Neuron (in vitro differentiated cells): ENCODE results near the gene DOCK2.

Source experiments
- H2AFZ ChIP-seq: one replicate; pipeline ENCODE4 v1.6.1; 2013; ENCODE audit warnings: low read depth, mild to moderate bottlenecking, inconsistent platforms, low read length, moderate library complexity
- H3K27me3 ChIP-seq: one replicate; pipeline ENCODE4 v1.6.1; 2013; ENCODE audit warnings: low read length; ENCODE audit not compliant: insufficient read depth
- H3K36me3 ChIP-seq: one replicate; pipeline ENCODE4 v1.6.1; 2013; ENCODE audit warnings: low read length; ENCODE audit not compliant: insufficient read depth
- H3K4me1 ChIP-seq: one replicate; pipeline ENCODE4 v1.6.1; 2013; ENCODE audit warnings: low read length; ENCODE audit not compliant: insufficient read depth
- H3K4me3 ChIP-seq: 2 replicates; pipeline ENCODE4 v1.5.1; 2013; ENCODE audit warnings: mild to moderate bottlenecking, low read length, moderate library complexity
- H3K9me3 ChIP-seq: one replicate; pipeline ENCODE4 v1.6.1; 2013; ENCODE audit warnings: low read length

The DOCK2 gene

DNA sequence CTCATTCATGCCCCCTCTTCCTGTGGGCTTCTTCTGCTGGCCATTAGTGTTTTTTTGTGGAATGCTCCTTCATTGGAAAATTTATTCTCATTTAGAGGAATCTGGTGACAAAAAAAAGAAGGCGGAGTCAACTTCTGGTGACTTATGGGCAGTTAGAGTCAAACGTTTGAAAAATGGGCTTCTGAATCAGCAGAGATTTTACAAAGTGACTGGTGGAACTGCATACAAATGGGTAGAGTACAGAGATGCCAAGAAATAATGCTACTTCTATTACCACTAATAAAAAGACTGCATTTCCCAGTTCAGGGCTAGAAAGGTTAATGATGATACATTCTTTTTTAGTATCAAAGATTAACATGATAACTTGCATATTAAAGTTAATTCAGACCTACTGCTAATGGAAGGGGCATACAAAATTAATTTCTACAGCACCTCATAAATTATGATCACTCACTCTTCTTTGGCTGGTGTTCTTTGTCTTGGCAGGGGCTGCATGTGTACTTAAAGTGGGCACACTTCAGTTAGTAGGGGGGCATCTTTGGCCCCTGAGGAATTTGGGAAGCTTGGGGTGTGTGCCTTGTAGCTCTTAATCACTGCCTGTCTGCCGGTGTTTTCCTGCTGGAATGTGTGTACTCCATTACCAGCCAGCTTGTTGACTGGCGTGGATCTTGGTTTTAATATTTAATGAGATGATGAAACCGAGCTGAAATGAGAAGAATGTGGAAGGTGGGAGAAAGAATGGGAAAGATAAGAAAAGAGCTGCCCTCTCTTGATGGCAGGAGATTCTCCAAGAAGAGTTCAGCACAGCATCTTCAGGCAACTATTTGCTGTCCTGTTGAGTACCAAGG lies 148.9 kb downstream of the DOCK2 start:
- Histone ChIP-seq H3K9me3 (no peaks in the 10 kb centered on the region), H3K4me3 (no peak overlapping the region), H3K4me1 (peaks cover 6% of the 10 kb centered on the region), H3K27me3 (no peaks in the 10 kb centered on the region), H3K36me3 (no peaks in the 10 kb centered on the region), H2AFZ (no peak overlapping the region)

DNA sequence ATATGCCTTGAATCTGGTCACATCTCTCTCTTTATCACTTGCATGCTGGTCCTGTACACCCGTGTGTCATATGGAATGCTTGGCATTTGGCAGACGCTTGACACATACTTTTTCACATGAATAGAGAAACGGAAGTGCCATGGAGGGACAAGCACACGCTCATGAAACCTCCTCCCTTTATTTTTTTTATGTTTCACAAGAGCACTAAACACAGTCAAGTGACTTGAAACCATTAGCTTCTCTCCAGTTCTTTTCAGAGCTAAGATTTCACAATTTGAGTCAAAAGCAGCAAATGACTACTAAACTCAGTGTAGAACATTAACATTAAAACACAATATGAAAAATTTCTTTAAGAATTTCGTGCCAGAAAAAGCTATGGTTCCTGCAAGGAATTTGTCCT lies 151.1 kb downstream of the DOCK2 start:
- Histone ChIP-seq H3K36me3 (no peaks in the 10 kb centered on the region), H3K9me3 (no peaks in the 10 kb centered on the region), H3K27me3 (no peaks in the 10 kb centered on the region), H3K4me3 (no peak overlapping the region), H3K4me1 (no peaks in the 10 kb centered on the region), H2AFZ (no peak overlapping the region)

DNA sequence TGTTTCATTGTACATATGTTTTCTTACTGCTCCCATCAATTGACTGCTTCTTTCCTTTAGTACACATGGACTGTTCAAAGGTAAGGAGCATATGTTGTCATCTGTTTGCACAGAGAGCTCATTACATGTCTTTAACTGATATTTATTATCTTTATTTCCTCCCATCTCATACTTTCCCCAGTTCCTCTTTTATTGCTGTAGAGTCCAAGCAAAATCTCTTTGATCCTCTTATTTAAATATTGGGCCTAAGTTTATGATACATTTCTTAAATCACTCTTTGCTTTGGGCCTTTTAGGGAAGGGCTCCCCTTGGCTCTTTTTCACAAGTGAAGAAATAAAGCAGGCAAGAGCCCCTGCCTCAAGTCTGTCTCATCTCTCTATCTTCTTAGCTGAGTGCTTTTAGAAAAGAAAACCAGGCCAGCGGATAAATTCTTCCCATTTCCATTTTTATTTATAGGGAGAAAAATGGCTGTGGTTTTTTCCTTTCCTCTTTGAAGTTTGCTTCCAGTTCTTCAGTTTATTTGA lies 152.4 kb downstream of the DOCK2 start:
- Histone ChIP-seq H3K27me3 (no peaks in the 10 kb centered on the region), H3K4me3 (no peak overlapping the region), H3K4me1 (no peaks in the 10 kb centered on the region), H2AFZ (no peak overlapping the region), H3K9me3 (no peaks in the 10 kb centered on the region), H3K36me3 (no peaks in the 10 kb centered on the region)

GRCh38 chr5:169791251-169791650 lies 154.2 kb downstream of the DOCK2 start:
- no peaks in the 10 kb centered on the region for H3K27me3 ChIP-seq
- no peaks in the 10 kb centered on the region for H3K4me1 ChIP-seq
- no peaks in the 10 kb centered on the region for H3K36me3 ChIP-seq
- H3K4me3 ChIP-seq = no peak overlapping the region
- no peaks in the 10 kb centered on the region for H3K9me3 ChIP-seq
- no peak overlapping the region for H2AFZ ChIP-seq

DNA sequence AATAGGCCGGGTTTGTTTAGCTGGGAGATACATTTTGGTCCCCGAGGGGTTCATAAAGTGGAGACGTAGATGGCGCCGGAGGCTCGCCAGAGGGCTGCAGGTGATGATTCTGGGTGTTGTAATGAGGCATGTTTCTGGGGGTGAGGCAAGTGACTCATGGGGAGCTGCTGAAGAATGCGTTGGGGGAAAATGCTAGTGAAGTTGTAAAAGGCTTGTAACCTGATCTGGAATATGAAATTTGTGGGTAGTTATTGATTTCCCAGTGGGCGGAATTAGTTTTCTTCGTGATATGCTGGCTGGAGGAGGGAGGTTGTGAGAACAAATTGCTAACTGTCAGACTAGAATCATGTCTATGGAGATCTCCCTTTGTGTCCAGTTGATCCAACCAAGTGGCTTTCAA lies 158.3 kb downstream of the DOCK2 start:
- Histone ChIP-seq H3K4me3 (no peak overlapping the region), H3K27me3 (no peaks in the 10 kb centered on the region), H2AFZ (no peak overlapping the region), H3K9me3 (no peaks in the 10 kb centered on the region), H3K4me1 (no peaks in the 10 kb centered on the region), H3K36me3 (no peaks in the 10 kb centered on the region)

DNA sequence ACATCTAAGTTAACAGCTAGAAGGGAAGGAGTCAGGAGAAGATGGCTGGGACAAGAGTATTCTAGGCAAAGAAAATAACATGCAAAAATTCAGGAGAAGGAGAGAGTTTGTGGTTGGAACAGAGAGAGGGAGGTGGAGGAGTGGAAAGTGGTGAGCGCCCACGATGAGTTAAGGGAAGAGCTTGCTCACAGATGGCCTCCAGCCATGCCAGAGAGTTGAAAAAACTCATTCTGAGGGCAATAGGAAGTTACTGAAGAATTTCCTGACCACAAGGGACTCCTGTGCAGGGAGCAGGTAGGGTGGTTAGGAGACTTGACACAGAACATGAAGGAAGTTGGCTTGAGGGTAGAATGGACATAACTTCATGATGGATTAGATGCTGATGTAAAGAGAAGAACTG lies 159.7 kb downstream of the DOCK2 start:
- H3K4me1 ChIP-seq = no peaks in the 10 kb centered on the region
- H3K4me3 ChIP-seq = no peak overlapping the region
- no peaks in the 10 kb centered on the region for H3K9me3 ChIP-seq
- no peak overlapping the region for H2AFZ ChIP-seq
- H3K36me3 ChIP-seq = no peaks in the 10 kb centered on the region
- H3K27me3 ChIP-seq = no peaks in the 10 kb centered on the region

DNA sequence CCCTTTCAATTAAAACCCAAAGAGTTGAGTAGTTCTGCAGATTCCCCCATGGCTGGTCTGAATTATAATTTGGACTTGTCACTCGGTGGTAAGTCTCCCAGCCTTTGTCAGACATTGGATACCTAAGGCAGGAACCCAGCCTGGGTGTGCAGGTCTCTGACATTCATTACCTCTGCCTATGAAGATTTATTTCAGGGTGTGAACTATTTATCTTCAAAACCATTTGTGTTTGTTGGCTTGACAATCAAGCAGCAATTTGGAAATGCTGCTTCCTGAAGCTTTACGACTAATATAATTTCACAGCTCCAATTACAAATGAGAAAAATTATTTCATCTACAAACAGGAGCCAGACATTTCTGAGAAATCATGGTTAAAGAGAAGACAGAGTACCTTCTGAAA lies 160.5 kb downstream of the DOCK2 start:
- Histone ChIP-seq H3K27me3 (no peaks in the 10 kb centered on the region), H3K36me3 (no peaks in the 10 kb centered on the region), H3K4me3 (no peak overlapping the region), H2AFZ (no peak overlapping the region), H3K4me1 (no peaks in the 10 kb centered on the region), H3K9me3 (no peaks in the 10 kb centered on the region)

DNA sequence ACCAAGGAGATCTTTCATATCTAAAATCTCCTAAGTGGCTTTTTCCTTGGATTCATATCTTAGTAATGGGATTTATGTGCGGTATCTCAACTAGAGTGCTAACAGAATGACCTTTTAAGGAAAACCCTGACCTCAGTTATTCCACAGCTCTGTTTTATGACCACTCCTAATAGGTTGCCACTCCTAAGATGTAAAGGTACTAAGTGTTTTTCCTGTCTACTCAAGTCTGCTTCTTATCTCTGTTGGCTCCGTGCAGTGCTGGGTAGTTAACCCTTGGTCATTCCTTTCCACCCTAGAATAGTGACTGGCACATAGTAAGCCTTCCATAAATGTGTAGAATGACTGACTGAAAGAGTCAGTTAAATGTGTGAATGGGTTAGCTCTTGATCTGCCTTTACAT lies 161.4 kb downstream of the DOCK2 start:
- H3K27me3 ChIP-seq = no peaks in the 10 kb centered on the region
- no peak overlapping the region for H3K4me3 ChIP-seq
- no peaks in the 10 kb centered on the region for H3K4me1 ChIP-seq
- H3K9me3 ChIP-seq = no peaks in the 10 kb centered on the region
- no peaks in the 10 kb centered on the region for H3K36me3 ChIP-seq
- no peak overlapping the region for H2AFZ ChIP-seq

- Histone ChIP-seq H3K4me3 (no peak overlapping the region), H2AFZ (no peak overlapping the region), H3K4me1 (no peaks in the 10 kb centered on the region), H3K27me3 (no peaks in the 10 kb centered on the region), H3K36me3 (no peaks in the 10 kb centered on the region), H3K9me3 (no peaks in the 10 kb centered on the region)
Measured at GRCh38 chr5:169798906-169799660, 162.0 kb downstream of the DOCK2 start.

- H3K27me3 ChIP-seq = no peaks in the 10 kb centered on the region
- H3K36me3 ChIP-seq = no peaks in the 10 kb centered on the region
Measured at GRCh38 chr5:169801324-169801777, 164.3 kb downstream of the DOCK2 start.

DNA sequence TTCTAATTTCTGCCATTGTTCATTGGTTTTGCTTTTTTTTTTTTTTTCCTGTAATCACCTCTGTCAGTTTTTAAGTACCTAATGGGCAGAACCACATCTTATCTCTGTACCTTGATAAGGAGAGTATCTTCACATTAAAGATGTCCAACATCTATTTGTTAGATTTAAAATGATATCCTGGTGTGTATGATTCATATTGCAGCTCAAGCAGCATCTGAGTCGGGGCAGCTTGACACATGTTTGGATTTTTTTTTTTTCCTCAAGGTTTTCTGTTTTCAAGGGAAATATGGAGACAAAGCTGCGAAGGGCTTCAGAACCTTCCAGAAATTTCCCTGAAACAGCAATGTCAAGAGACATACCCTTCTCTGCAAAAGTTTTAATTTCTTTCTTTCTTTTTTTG lies 164.7 kb downstream of the DOCK2 start:
- no peak overlapping the region for H2AFZ ChIP-seq
- no peaks in the 10 kb centered on the region for H3K27me3 ChIP-seq
- H3K4me3 ChIP-seq = no peak overlapping the region
- H3K9me3 ChIP-seq = no peaks in the 10 kb centered on the region
- H3K36me3 ChIP-seq = no peaks in the 10 kb centered on the region
- no peaks in the 10 kb centered on the region for H3K4me1 ChIP-seq

More at GRCh38 chr5:169801324-169801777, 164.3 kb downstream of the DOCK2 start:
- Histone ChIP-seq H3K4me1 (no peaks in the 10 kb centered on the region), H3K9me3 (no peaks in the 10 kb centered on the region), H3K4me3 (no peak overlapping the region), H2AFZ (no peak overlapping the region)

DNA sequence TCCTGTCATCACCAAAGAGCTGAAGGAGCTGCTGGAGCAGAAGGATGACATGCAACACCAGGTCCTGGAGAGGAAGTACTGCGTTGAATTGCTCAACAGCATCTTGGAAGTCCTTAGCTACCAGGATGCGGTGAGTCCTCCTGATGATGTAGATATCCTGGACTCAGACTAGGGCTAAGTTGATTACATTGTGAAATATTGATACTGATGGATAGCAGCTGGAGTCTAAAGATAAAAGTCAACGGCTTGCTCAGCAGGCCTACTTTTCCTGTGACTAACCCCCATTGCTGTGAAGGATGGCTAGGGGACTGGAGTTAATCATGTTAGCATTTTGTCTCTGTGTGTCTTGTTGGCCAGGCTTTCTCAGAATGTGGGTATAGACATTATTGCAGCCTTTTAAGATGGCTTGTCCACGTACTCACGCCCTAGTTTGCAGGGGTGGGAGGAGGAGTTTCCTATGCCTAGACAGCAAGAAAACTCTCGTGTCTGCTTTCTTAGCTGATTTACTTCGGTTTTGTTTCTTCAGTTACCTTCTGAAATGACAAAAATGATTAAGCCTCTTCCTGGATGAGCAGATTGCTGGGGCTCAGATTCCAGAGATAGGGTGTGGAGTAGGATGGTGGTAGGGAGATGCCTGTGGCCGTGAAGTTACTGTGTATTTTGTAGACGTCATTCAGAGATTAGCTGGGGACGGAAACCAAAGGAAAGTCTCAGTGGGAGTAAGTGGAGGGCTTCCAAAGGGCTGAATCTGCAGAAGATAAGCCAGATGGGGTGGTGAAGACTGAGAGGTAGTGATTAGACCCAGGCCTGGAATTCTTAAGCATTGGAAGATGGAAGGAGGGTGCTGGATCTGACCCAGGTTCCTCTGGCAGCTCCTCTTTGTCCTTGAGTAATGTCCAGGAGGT lies 166.3 kb downstream of the DOCK2 start:
- Histone ChIP-seq H3K36me3 (no peaks in the 10 kb centered on the region), H3K4me1 (no peaks in the 10 kb centered on the region), H2AFZ (no peak overlapping the region), H3K4me3 (no peak overlapping the region), H3K27me3 (no peaks in the 10 kb centered on the region), H3K9me3 (no peaks in the 10 kb centered on the region)
